Fibroblast of pulmonary artery (primary cell): Measurements from ENCODE around the gene OTUD5.

Experiments
- DNase-seq: peaks from one replicate; pipeline ENCODE4 v3.0.0-alpha.2; 2010; ENCODE audit warnings: low read depth
- H3K4me3 ChIP-seq: replicated peaks from 2 replicates; pipeline ENCODE4 v1.5.1; 2011; ENCODE audit warnings: low read depth, mild to moderate bottlenecking, control low read depth, low read length, moderate library complexity
- CTCF ChIP-seq: IDR thresholded peaks from 2 replicates; pipeline ENCODE4 v1.5.1; 2011; ENCODE audit warnings: mild to moderate bottlenecking, control low read depth, low read length, inconsistent platforms; ENCODE audit errors: missing control alignments

Gene OTUD5

GRCh38 chrX:48897157-48897624 is 60.2 kb downstream of the OTUD5 start:
- peak overlapping the region; percentile 78 for H3K4me3 ChIP-seq
- peak; percentile 73 for DNase-seq
- no peak for TF ChIP-seq CTCF

- TF ChIP-seq CTCF: no peak
- H3K4me3 ChIP-seq: peak overlapping the region; percentile 78
- peak; percentile 42 for DNase-seq
Observed at GRCh38 chrX:48896611-48897011, 60.8 kb downstream of the OTUD5 start.

- no peak for DNase-seq
- no peak overlapping the region for H3K4me3 ChIP-seq
- no peak for TF ChIP-seq CTCF
Observed at GRCh38 chrX:48894891-48895290, 62.5 kb downstream of the OTUD5 start.

- TF ChIP-seq CTCF: no peak
- no peak for DNase-seq
- H3K4me3 ChIP-seq: no peak overlapping the region
Observed at GRCh38 chrX:48893556-48894348, 63.7 kb downstream of the OTUD5 start.

- no peak for TF ChIP-seq CTCF
- DNase-seq: no peak
Observed at GRCh38 chrX:48892896-48893295, 64.5 kb downstream of the OTUD5 start.

GRCh38 chrX:48891402-48892288 is 65.8 kb downstream of the OTUD5 start:
- H3K4me3 ChIP-seq: peak overlapping the region; percentile 50
- DNase-seq: peak; percentile 88
- peak; percentile 38 for TF ChIP-seq CTCF

More at GRCh38 chrX:48892896-48893295, 64.5 kb downstream of the OTUD5 start:
- H3K4me3 ChIP-seq: no peak overlapping the region
